ENCODE measurements around the gene HS6ST1.

DNA sequence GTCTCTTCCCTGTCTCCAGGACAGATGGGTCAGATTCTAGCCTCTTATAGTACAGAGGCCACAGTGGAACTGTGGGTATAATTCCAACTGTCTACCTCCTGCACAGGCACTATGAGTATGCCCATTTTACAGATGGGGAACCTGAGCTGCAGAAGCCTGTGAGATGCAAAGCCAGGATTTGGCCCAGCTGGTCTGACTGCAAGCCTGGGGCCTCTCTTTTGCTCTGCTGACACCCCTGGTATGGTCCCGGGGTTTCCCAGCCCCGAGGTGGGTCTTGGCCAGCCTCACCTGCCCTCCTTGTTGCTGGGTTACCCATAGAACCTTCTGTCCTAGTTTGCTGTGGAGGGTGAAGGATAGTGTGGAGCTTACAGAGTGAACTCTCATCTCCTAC is 9.8 kb downstream of the HS6ST1 start:
- no peak for TF ChIP-seq SNAI2 (CRISPR knock-in tag; IDR thresholded peaks at IDR 0.05)
- TF ChIP-seq, protein P1, sequence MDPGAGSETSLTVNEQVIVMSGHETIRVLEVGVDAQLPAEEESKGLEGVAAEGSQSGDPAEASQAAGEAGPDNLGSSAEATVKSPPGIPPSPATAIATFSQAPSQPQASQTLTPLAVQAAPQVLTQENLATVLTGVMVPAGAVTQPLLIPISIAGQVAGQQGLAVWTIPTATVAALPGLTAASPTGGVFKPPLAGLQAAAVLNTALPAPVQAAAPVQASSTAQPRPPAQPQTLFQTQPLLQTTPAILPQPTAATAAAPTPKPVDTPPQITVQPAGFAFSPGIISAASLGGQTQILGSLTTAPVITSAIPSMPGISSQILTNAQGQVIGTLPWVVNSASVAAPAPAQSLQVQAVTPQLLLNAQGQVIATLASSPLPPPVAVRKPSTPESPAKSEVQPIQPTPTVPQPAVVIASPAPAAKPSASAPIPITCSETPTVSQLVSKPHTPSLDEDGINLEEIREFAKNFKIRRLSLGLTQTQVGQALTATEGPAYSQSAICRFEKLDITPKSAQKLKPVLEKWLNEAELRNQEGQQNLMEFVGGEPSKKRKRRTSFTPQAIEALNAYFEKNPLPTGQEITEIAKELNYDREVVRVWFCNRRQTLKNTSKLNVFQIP (CRISPR knock-in tag; IDR thresholded peaks at IDR 0.05; ENCODE audit: borderline replicate concordance, low read depth) = no peak
